Left ventricle myocardium superior (tissue), 1 donor: ENCODE measurements around the gene PTBP3. TPM values are rescaled to one million over a fixed set of nuclear protein-coding genes. Genes with fewer than 3 reads are reported as not detected.
A peak's percentile ranks its signal among the peaks of the same experiment; 100 is the strongest.

Experiments
- ATAC-seq: fragments of 200-7000 bp; cut with Tn5 transposase; one replicate; pipeline ENCODE4 v1.9.1; 2020; ENCODE audit warnings: mild to moderate bottlenecking, moderate library complexity
- DNase-seq: peaks from one replicate; pipeline ENCODE4 v3.0.0-alpha.2; 2020
- intact Hi-C: fragments of 100-400 bp; cut with micrococcal nuclease; formaldehyde crosslinking; loops from one replicate; pipeline ENCODE4 v1.11.0; 2022
- total RNA-seq: library from RNA; stranded (reverse); fragmentation: NEBNext Ultra II Directional; extraction: Animal tissue kit (Norgen Biotek cat#: 25700); gene quantifications from one replicate; pipeline ENCODE4 v1.2.1, GENCODE V29; 2021
- donor health status: DM: no; HTN: yes; CAD: no; lungs with severe emphysema.

Gene PTBP3
- total RNA-seq, 1 donor from 2014 or later: 19.4 TPM

DNA sequence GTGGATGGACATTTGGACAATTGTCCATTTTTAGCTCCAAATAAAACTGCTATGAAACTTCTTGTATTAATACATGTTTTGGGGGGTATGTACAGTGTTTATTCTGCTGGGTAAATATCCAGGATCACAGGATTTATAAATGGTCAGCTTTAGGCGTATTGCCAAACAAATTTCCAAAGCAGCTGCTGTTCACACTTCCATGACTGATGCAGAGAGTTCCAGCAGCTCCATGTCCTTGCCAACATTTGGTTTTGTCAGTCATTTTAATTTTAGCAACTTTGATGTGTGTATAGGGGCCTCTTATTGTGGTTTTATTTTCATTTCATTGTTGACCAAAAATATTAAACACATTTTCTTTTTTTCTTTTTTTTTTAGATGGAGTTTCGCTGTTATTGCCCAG is 148.5 kb downstream of the PTBP3 start:
- ATAC-seq (no peak), DNase-seq (no peak)
- intact Hi-C loops: no loop called here

GRCh38 chr9:112184221-112184620 is 149.2 kb downstream of the PTBP3 start:
- intact Hi-C loops: no loop called here
- ATAC-seq (no peak), DNase-seq (no peak)

GRCh38 chr9:112180387-112180881 is 153.0 kb downstream of the PTBP3 start:
- ATAC-seq: peak; percentile 17
- no peak for DNase-seq
- intact Hi-C loops: no loop called here

- intact Hi-C loops: no loop called here
- DNase-seq: no peak
- peak; percentile 36 for ATAC-seq
These were observed 153.6 kb downstream of the PTBP3 start for GRCh38 chr9:112179816-112180215.

GRCh38 chr9:112176524-112176923 is 156.9 kb downstream of the PTBP3 start:
- DNase-seq (no peak), ATAC-seq (no peak)
- intact Hi-C loops: no loop called here

- intact Hi-C loops: no loop called here
- ATAC-seq (peak; percentile 6), DNase-seq (no peak)
These were observed 157.6 kb downstream of the PTBP3 start for GRCh38 chr9:112175796-112176315.

DNA sequence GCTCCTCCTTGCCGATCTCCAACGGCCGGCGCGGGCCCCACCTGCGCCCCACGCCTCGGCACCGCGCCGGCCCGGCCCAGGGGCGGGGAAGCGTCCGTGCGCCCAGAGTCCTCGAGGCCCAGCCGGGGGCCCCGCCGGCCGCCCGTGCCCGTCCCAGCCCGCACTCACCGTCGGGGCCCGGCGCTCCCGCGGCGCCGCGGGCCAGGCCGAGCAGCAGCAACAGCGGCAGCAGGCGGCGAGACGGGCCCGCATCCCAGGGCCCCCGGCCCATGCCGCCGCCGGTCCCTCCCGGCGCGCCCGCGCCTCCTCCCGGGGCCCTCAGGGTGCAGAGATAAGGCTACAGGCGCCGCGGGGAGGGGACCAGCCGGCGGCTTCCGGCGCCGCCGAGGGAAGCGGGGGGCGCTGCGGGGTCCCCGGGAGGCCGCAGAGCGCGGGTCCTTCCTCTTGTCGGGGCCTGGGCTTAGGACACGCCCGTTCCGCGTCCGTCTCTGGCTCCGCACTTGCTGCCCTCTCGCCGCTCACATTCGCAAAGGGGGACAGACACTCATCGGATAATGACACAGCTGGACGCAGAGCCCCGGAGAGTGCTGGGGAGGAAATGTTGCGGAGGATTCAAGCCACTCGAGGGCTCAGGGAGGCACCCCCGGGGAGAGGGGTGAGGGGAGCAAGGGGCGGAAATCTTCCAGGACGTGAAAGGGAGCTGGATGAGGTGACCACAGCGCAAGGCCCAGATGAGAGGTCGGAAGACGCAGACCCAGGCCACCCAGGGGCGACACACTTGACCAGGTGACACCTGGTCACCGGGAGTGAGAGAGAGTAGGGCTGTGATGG is 158.2 kb downstream of the PTBP3 start, which contains the start of gene SUSD1:
SUSD1 (minus strand) TSS at position 333 of the 831 bp plus-strand sequence; CDS start at position 271, 62 bp downstream.
- DNase-seq (peak; percentile 77), ATAC-seq (peak; percentile 63)
- intact Hi-C loops: no loop called here

GRCh38 chr9:112174222-112174964 is 159.0 kb downstream of the PTBP3 start:
- peak; percentile 91 for ATAC-seq
- intact Hi-C loops: no loop called here
- peak; percentile 87 for DNase-seq

DNA sequence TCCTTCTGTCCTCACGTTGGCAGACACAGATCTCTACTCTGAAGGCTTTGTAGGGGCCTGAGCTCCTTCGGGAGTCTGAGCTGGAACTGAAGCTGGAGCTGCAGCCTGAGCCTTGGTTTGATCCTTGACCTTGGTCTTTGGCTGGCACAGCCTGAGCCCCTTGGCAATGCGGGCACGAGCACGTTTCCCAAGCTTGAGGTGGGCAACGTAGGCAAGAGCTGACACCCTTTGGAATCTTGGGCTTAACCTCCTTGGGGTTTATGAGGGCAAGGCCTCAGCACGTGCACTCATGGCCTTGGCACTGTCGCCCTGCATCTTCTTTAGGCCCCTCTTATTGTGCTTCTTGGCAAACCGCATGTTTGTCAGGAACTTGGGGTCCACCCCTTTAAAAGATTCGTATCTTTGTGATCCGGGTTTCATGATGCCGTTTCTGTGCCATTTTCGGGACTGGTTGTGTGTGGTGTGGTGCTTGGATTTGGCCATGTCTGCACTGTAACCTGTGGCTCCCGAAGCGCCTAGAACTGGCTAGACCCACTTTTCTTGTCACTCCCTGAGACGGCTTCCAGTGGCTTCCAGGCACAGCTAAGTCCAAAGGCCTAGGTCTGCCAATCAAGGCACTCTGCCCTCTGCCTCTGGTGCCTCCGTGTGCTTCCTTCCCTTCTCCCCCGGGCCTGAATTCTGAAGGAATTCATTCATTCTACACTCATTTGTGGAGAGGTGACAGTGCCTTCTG is 159.8 kb downstream of the PTBP3 start:
- intact Hi-C loops: no loop called here
- DNase-seq (no peak), ATAC-seq (no peak)

DNA sequence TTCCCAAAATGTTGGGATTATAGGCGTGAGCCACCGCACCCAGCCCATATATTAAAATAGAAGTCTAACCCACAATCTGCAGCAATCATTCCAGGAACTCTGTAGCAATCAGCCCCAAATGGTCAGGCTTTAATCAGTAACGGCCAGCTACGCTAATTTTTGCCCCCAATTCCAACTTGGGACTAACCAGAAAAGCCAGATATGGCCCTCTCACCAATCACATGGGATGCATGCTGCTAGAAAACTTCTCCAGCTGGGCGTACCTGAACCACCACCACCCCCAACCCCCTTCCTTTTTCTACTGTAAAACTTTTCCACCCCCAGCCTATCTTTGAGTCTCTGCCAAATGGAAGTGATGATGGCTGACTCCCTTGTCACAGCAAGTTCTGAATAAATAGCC is 162.5 kb downstream of the PTBP3 start:
- ATAC-seq (no peak), DNase-seq (no peak)
- intact Hi-C loops: no loop called here

- no peak for ATAC-seq
- no peak for DNase-seq
- intact Hi-C loops: no loop called here
These were observed 163.2 kb downstream of the PTBP3 start for GRCh38 chr9:112170235-112170634.

DNA sequence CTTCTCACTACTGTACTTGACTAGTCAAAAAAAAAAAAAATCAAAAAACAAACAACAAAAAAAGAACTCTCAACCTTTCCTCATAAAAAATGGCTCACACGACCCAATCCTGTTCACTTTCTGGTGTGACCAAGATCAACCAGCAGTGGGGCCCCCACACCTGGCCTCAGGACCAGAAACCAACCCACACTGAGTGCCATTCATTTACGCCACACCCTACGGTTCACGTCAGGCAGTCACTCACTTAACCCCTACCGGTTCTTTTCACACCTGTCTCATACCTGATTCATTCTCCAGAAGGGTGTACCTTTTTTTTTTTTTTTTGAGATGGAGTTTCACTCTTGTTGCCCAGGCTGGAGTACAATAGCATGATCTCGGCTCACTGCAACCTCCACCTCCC is 164.1 kb downstream of the PTBP3 start:
- DNase-seq (no peak), ATAC-seq (no peak)
- intact Hi-C loops: no loop called here

GRCh38 chr9:112168197-112168596 is 165.2 kb downstream of the PTBP3 start:
- ATAC-seq (no peak), DNase-seq (no peak)
- intact Hi-C loops: no loop called here

Other genes with a start within 250 kb of the PTBP3 start
- gene SUSD1, start 158.3 kb downstream of the PTBP3 start, total RNA-seq: 6.8 TPM
- gene HSDL2, start 46.5 kb upstream of the PTBP3 start, total RNA-seq: 284 TPM
- gene KIAA1958, start 153.2 kb upstream of the PTBP3 start, total RNA-seq: 4.9 TPM